Fibroblast of lung (primary cell): ENCODE measurements around the gene RNASEH2B.

Source experiments
- EZH2 ChIP-seq: IDR thresholded peaks from 2 replicates; pipeline ENCODE4 v1.5.1; 2012; ENCODE audit warnings: low read length, control low read depth, mild to moderate bottlenecking; ENCODE audit errors: missing control alignments
- TF ChIP-seq, protein P1 (sequence below), 2 donors: IDR thresholded peaks in 1 of 2; conservative IDR thresholded peaks in 1 of 2; 1 replicate in 1 of 2; 2 replicates in 1 of 2; pipeline ENCODE4 v1.5.1; 2011 to 2012; ENCODE audit warnings: low read length in 2 of 2, control low read depth in 1 of 2, inconsistent platforms in 1 of 2, low read depth in 1 of 2, mild to moderate bottlenecking in 1 of 2

- TF ChIP-seq, protein P1, sequence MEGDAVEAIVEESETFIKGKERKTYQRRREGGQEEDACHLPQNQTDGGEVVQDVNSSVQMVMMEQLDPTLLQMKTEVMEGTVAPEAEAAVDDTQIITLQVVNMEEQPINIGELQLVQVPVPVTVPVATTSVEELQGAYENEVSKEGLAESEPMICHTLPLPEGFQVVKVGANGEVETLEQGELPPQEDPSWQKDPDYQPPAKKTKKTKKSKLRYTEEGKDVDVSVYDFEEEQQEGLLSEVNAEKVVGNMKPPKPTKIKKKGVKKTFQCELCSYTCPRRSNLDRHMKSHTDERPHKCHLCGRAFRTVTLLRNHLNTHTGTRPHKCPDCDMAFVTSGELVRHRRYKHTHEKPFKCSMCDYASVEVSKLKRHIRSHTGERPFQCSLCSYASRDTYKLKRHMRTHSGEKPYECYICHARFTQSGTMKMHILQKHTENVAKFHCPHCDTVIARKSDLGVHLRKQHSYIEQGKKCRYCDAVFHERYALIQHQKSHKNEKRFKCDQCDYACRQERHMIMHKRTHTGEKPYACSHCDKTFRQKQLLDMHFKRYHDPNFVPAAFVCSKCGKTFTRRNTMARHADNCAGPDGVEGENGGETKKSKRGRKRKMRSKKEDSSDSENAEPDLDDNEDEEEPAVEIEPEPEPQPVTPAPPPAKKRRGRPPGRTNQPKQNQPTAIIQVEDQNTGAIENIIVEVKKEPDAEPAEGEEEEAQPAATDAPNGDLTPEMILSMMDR (conservative IDR thresholded peaks at IDR 0.05 in 1 of 2, IDR thresholded peaks at IDR 0.05 in 1 of 2; ENCODE audit: low read depth in 1 of 2, low read length in 2 of 2) = no peak
- no peak for TF ChIP-seq EZH2
These were observed 83.8 kb downstream of the RNASEH2B start for GRCh38 chr13:50993371-50993770.
